ENCODE measurements around the gene MAPK14.
"Not testable (repeated sequence)": the region's sequence is repeated elsewhere in the genome, so short reads cannot be mapped to it uniquely, and the experiment has no call there.

MAPK14 gene

DNA sequence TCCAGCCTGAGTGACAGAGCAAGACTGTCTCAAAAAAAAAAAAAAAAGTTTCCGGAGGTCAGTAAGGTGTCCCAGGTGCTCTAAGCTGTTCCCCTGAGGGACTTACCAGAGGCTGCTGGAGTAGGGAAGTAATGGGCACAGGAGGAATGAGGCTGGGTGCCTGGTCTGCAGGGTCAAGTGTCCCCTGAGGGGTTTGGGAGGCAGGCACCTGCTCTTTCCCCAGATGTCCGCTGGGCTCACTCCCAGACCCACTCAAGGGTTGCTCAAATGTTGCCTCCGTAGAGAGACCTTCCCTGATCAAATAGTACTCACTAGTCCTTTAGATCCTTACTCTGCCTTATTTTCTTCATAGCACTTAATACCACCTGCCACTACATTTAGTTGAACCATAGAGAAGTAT lies 97.3 kb downstream of the MAPK14 start:
- DNase-seq = no peak

- DNase-seq = no peak
These were observed 98.0 kb downstream of the MAPK14 start for GRCh38 chr6:36125575-36125974.

DNA sequence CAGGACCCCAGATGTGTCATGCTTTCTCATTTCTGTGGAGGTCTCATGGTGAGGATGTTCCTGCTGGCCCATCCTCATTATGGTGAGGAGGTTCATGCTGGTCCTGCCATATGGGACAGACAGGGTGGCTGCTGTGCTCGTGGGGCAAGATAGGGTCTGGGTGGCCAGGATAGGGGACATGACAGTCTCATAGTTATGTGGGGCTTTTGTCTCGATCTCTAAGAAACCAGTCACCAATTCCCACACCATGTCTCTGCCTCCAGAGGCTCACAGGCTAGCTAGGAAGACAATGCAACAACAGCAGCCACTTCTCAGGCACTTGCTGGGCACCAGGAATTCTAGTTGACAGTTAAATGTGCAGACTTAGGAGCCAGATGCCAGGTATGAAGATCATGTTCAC lies 98.5 kb downstream of the MAPK14 start:
- no peak for DNase-seq

- no peak for DNase-seq
These were observed 99.2 kb downstream of the MAPK14 start for GRCh38 chr6:36126553-36127458.

DNA sequence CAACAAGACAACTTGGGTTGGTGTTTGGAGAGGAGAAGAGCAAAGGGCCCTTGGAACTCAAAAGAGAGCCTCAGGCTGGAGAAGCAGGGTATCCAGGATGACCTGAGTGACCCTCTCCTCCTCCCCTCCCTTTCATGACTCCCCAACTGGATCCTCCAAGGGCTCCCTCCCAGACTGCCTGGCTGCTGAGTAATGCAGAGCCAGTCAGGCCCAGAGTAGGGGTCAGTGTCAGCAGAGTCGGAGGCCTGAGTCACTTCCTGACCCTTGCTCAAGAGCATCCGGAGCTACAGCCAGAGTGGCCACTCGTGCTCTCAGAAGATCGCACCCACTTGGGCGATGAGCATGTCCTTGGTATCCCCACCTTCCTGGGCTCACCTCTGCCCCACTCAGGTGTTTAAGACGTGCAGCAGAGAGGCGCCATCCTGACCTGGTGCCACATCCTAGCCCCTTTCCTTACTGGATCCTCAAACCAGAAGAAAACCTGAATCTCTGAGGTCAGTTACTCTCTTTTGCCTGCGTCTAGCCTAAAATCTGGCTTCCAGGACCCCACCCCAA lies 99.9 kb downstream of the MAPK14 start:
- DNase-seq = no peak

DNA sequence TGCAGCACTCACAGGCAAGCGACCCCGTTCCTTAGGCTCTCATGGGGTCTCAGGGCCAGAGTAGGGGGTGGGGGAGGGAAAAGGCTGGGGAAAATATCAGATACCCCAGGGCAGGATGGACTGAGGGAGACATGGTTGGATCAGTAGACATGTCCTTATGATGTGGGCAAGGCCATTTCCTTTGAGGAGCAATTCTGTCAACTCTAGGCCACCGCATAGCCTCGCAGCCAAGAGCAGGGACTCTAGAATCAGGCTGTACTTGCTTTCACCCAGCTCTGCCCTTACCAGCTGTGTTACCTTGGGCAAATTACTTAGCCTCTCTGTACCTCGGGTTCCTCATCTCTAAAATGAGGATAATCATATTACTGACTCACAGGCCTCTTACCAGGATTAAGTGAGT lies 100.5 kb downstream of the MAPK14 start:
- DNase-seq = no peak

- DNase-seq = no peak
These were observed 101.2 kb downstream of the MAPK14 start for GRCh38 chr6:36128793-36129192.

- not testable (repeated sequence) for DNase-seq
These were observed 101.7 kb downstream of the MAPK14 start for GRCh38 chr6:36129334-36129733.

GRCh38 chr6:36129941-36130666 lies 102.5 kb downstream of the MAPK14 start, which contains the start of gene MAPK13:
Gene MAPK13, plus strand, starts transcription at chr6:36130513. Its CDS starts 70 bp downstream, at chr6:36130583.
- no peak for DNase-seq

- peak; percentile 46 for DNase-seq
These were observed 103.3 kb downstream of the MAPK14 start for GRCh38 chr6:36130667-36131510.

GRCh38 chr6:36131511-36132245 lies 104.1 kb downstream of the MAPK14 start:
- no peak for DNase-seq

DNA sequence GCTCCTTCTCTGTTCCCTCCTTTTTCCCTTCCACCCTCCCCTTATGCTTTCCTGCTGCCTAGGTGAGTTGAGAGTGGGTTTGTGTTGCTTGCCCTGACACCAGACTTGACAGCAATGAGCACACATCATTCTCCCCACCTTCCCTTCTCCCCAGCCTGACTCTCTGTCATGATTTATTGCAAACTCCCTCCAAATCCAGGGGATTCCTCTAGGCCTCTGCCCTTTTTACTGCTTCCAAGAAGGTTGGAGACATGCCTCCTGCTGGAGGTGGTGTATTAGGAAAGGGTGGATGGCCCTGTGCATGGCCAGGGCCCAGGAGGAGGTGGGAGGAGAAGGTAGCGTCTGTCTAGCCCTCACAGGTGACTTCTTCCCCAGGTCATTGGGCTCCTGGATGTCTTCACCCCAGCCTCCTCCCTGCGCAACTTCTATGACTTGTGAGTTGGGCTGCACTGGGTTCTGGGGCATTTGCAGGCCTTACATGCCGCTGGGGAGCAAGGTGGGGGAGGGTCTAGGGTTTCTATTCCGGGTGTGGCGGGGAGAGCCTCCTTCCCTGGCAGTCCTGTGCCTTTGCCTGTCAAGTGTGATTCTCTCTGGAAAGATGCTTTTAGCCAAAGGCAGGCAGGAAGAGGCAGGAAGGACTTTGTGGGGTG lies 104.8 kb downstream of the MAPK14 start:
- no peak for DNase-seq

DNA sequence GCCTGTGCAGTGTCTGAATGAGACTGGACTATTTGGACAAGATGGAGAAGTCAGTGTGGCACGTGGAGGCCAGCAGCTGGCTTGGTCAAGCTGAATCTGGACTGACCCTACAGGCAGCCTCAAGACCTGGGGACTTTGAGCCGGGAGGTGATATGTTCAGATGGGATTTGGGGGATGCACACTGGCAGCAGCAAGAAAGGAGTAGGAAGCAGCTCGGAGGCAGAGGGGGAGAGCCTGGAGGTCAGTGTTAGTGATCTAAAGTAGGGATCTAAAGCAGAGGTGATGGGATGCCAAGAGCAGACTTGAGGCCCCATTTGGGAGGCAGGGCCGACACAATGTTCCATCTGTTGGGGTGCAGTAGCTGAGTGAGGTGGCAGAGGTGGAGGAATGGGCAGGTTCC lies 105.5 kb downstream of the MAPK14 start:
- DNase-seq = no peak

GRCh38 chr6:36133912-36134311 lies 106.3 kb downstream of the MAPK14 start:
- no peak for DNase-seq

DNA sequence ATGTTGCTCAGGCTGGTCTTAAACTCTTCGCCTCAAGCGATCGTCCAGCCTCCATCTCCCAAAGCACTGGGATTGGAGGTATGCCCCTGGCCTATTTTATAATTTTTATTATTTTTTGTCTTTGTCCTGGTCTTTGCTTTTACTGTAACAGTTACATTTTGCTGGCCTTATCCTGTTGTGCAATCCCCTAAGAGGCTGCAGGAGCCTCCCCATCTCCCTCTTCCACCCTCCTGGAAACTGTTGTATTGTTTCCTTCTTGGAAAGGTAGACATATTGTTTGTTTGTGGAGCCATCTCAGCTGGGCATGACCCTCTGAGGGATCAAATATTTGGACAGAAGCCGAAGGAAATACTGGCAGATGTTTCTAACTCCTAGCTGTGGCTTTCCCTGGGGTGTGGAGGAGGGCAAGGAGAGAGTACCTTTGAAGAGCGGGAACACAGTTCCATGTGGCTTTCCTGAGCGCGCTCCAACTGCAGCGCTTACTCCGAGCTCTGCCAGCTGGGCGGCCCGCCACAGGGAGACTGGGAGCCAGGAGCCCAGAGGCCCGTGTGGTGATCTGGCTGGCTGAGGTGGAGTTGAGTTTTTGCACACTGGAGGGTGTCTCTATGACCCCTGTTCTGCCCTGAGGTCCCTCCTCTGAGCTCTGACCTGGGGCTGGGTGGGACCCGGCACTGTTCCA lies 107.6 kb downstream of the MAPK14 start:
- DNase-seq = no peak

GRCh38 chr6:36136034-36136433 lies 108.4 kb downstream of the MAPK14 start:
- no peak for DNase-seq

GRCh38 chr6:36136551-36136950 lies 108.9 kb downstream of the MAPK14 start:
- DNase-seq = no peak

GRCh38 chr6:36138667-36139066 lies 111.1 kb downstream of the MAPK14 start:
- DNase-seq = no peak

- no peak for DNase-seq
These were observed 111.8 kb downstream of the MAPK14 start for GRCh38 chr6:36139431-36139830.

GRCh38 chr6:36139991-36140710 lies 112.5 kb downstream of the MAPK14 start:
- no peak for DNase-seq

All from NK-92 treated with Interleukin-12 subunit alpha and Interleukin-12 subunit beta, amount 100 ng/mL, for 24 hours (cell line).